Psoas muscle (tissue), 8 donors: ENCODE measurements around the gene LCAT. TPM values are rescaled to one million over a fixed set of nuclear protein-coding genes. Genes with fewer than 3 reads are reported as not detected.

ENCODE experiments used
- ATAC-seq, 4 donors: fragments of 200-7000 bp; cut with Tn5 transposase; one replicate each; pipeline ENCODE4 v1.9.1; 2020; ENCODE audit warnings: moderate library complexity in 3 of 4, mild to moderate bottlenecking in 2 of 4
- DNase-seq, 2 donors: peaks; one replicate each; pipeline ENCODE4 v3.0.0-alpha.2; 2020
- H3K27ac ChIP-seq: fragments of 200-600 bp; one replicate; pipeline ENCODE4 v1.8.0; 2022
- H3K27me3 ChIP-seq, 3 donors: fragments of 200-600 bp in 1 of 3; one replicate each; pipeline versions ENCODE4 v1.6.1 to v1.8.0; 2013 to 2022; ENCODE audit warnings: low read length in 2 of 3, mild to moderate bottlenecking in 2 of 3, moderate library complexity in 1 of 3; ENCODE audit not compliant: insufficient read depth in 3 of 3
- H3K36me3 ChIP-seq, 2 donors: fragments of 200-600 bp in 1 of 2; one replicate each; pipeline versions ENCODE4 v1.6.1 to v1.8.0; 2013 to 2022; ENCODE audit warnings: low read depth in 1 of 2, mild to moderate bottlenecking in 1 of 2, moderate library complexity in 1 of 2; ENCODE audit not compliant: insufficient read depth in 1 of 2
- H3K4me1 ChIP-seq: fragments of 200-600 bp; one replicate; pipeline ENCODE4 v1.8.0; 2022
- H3K4me3 ChIP-seq: fragments of 200-600 bp; one replicate; pipeline ENCODE4 v1.8.0; 2022; ENCODE audit warnings: mild to moderate bottlenecking
- H3K9me3 ChIP-seq: fragments of 200-600 bp; one replicate; pipeline ENCODE4 v1.8.0; 2022
- CTCF ChIP-seq: fragments of 200-600 bp; IDR thresholded peaks from one replicate; pipeline ENCODE4 v1.8.0; 2022; ENCODE audit warnings: antibody characterized with exemption
- WGBS, 3 donors: extraction: QIAGEN DNeasy Blood & Tissue Kit; methylation state at CpG; one replicate each; pipeline versions ENCODE4 v1.1.6 to v1.1.7; 2013; 5-methylcytosine and 5-hydroxymethylcytosine counted together
- intact Hi-C, 2 donors: fragments of 100-400 bp; cut with DNase I; formaldehyde crosslinking; loops; one replicate each; pipeline versions ENCODE4 v1.11.0 to v1.14.2; 2022
- polyA plus RNA-seq, 3 donors: library from polyadenylated mRNA; stranded (reverse); fragments of 200-250 nt; gene quantifications; one replicate each; pipeline ENCODE4 v1.2.3, GENCODE V29; 2013
- total RNA-seq, 4 donors: library from RNA; stranded (reverse); fragmentation: NEBNext Ultra II Directional in 2 of 4; extraction: Animal tissue kit (Norgen Biotek cat#: 25700) in 2 of 4; gene quantifications; one replicate each; pipeline versions ENCODE4 v1.2.1 to v1.2.4, GENCODE V29; 2021 to 2023
- donor health status: healthy with polysubstance abuse.
- donor health status: DM: no; HTN: no; CAD: no; lungs with moderate emphysema.
- donor health status: Bipolar disorder and iron deficiency.
- donor health status: healthy.
- donor health status: DM: yes; HTN: yes; CAD: no.
- donor health status: DM: no; HTN: no; CAD: no.
- donor health status: DM: no; HTN: no; CAD: no.
- donor health status: DM: yes; HTN: yes; CAD: no.

The LCAT gene
- total and polyA plus RNA-seq, 7 donors: 4.1 to 15.1 (median 8.0) TPM

- no peak for ATAC-seq
- TF ChIP-seq CTCF: no peak
- Histone ChIP-seq H3K27ac (peak overlapping the region; percentile 78), H3K36me3 (peaks cover 0 to 65% of the 10 kb centered on the region in 2 donors), H3K9me3 (no peaks in the 10 kb centered on the region), H3K27me3 (no peaks in the 10 kb centered on the region), H3K4me3 (no peak overlapping the region), H3K4me1 (peaks cover 85% of the 10 kb centered on the region)
- WGBS, 3 donors: 94 to 96% (median 95%) methylated on average over 8 of the region's 8 CpGs
- intact Hi-C loops: no loop called here
- no peak for DNase-seq
Measured at GRCh38 chr16:67962135-67962534, 18.2 kb upstream of the LCAT start.

GRCh38 chr16:67961551-67961957 lies 17.6 kb upstream of the LCAT start:
- Histone ChIP-seq H3K9me3 (no peaks in the 10 kb centered on the region), H3K4me1 (peaks cover 79% of the 10 kb centered on the region), H3K36me3 (peaks cover 0 to 70% of the 10 kb centered on the region in 2 donors), H3K27ac (peak overlapping the region; percentile 78), H3K27me3 (no peaks in the 10 kb centered on the region), H3K4me3 (no peak overlapping the region)
- TF ChIP-seq CTCF: no peak
- DNase-seq: peak in 1 of 2 donors; percentile 44
- intact Hi-C loops: no loop called here
- whole genome bisulfite sequencing, 3 donors: 40 to 65% (median 54%) methylated on average over 13 of the region's 13 CpGs
- peak in 2 of 4 donors; percentile 8 to 19 for ATAC-seq

- peak; percentile 86 to 89 for DNase-seq
- Histone ChIP-seq H3K27ac (peak overlapping the region; percentile 78), H3K36me3 (peaks cover 0 to 89% of the 10 kb centered on the region in 2 donors), H3K4me1 (peaks cover 62% of the 10 kb centered on the region), H3K9me3 (no peaks in the 10 kb centered on the region), H3K4me3 (peak overlapping the region; percentile 11), H3K27me3 (no peaks in the 10 kb centered on the region)
- intact Hi-C loops: no loop called here
- 26 to 35% (median 35%) methylated on average over 11 of the region's 11 CpGs for WGBS, 3 donors
- no peak for TF ChIP-seq CTCF
- peak; percentile 42 to 81 (median 71) for ATAC-seq
Measured at GRCh38 chr16:67959536-67960329, 15.8 kb upstream of the LCAT start.

GRCh38 chr16:67957622-67958021 lies 13.7 kb upstream of the LCAT start:
- TF ChIP-seq CTCF: no peak
- intact Hi-C loops: no loop called here
- H3K4me1 ChIP-seq: peaks cover 41% of the 10 kb centered on the region
- no peaks in the 10 kb centered on the region for H3K27me3 ChIP-seq
- no peak overlapping the region for H3K4me3 ChIP-seq
- H3K36me3 ChIP-seq: peaks cover 0 to 100% of the 10 kb centered on the region in 2 donors
- WGBS, 3 donors: 93 to 95% (median 93%) methylated on average over 9 of the region's 9 CpGs
- no peaks in the 10 kb centered on the region for H3K9me3 ChIP-seq
- ATAC-seq (no peak), DNase-seq (no peak)
- H3K27ac ChIP-seq: peak overlapping the region; percentile 78
